HFF-Myc (cell line): ENCODE results near the gene AHNAK.

Experiments
- DNase-seq: peaks from one replicate; pipeline ENCODE4 v3.0.0-alpha.2; 2011; ENCODE audit warnings: low read depth; ENCODE audit errors: extremely low read depth
- H3K4me3 ChIP-seq: replicated peaks from 2 replicates; pipeline ENCODE4 v1.5.1; 2011; ENCODE audit warnings: low read depth, mild to moderate bottlenecking, control low read depth, low read length
- CTCF ChIP-seq: IDR thresholded peaks from 2 replicates; pipeline ENCODE4 v1.5.1; 2012; ENCODE audit warnings: mild to moderate bottlenecking, low read depth, low read length, control low read depth; ENCODE audit errors: missing control alignments

AHNAK gene

GRCh38 chr11:62464655-62465054 lies 82.0 kb downstream of the AHNAK start:
- H3K4me3 ChIP-seq: no peak overlapping the region
- no peak for DNase-seq
- no peak for TF ChIP-seq CTCF

GRCh38 chr11:62463121-62463542 lies 83.5 kb downstream of the AHNAK start:
- no peak overlapping the region for H3K4me3 ChIP-seq
- TF ChIP-seq CTCF: no peak
- peak; percentile 21 for DNase-seq

GRCh38 chr11:62462508-62462892 lies 84.1 kb downstream of the AHNAK start:
- H3K4me3 ChIP-seq: no peak overlapping the region
- no peak for TF ChIP-seq CTCF
- no peak for DNase-seq

GRCh38 chr11:62461740-62462507 lies 84.7 kb downstream of the AHNAK start:
- H3K4me3 ChIP-seq: no peak overlapping the region
- no peak for TF ChIP-seq CTCF
- peak; percentile 78 for DNase-seq

- H3K4me3 ChIP-seq: no peak overlapping the region
- no peak for TF ChIP-seq CTCF
- DNase-seq: no peak
Observed at GRCh38 chr11:62459080-62459479, 87.5 kb downstream of the AHNAK start.

- no peak for TF ChIP-seq CTCF
- DNase-seq: no peak
- no peak overlapping the region for H3K4me3 ChIP-seq
Observed at GRCh38 chr11:62458212-62459002, 88.2 kb downstream of the AHNAK start.
